Measurements from ENCODE around the gene TRIM66.

- TF ChIP-seq POLR2A (IDR thresholded peaks at IDR 0.05; ENCODE audit: control extremely low read depth in 1 of 2, low read depth in 2 of 2, low read length in 2 of 2) = no peak
- TF ChIP-seq SIX5 (IDR thresholded peaks at IDR 0.05; ENCODE audit: low read depth, low read length) = no peak
- no peak for TF ChIP-seq JUND (IDR thresholded peaks at IDR 0.05; ENCODE audit: low read length)
- TF ChIP-seq CTCF (IDR thresholded peaks at IDR 0.05; ENCODE audit: control extremely low read depth in 1 of 3, insufficient read depth in 1 of 3, low read depth in 1 of 3, low read length in 3 of 3) = no peak
- TF ChIP-seq EZH2 (IDR thresholded peaks at IDR 0.05; ENCODE audit: low read depth, low read length, severe bottlenecking) = no peak
- TF ChIP-seq POLR2AphosphoS5 (IDR thresholded peaks at IDR 0.05; ENCODE audit: low read depth, low read length) = no peak
- TF ChIP-seq ZNF274 (IDR thresholded peaks at IDR 0.05; ENCODE audit: borderline replicate concordance, extremely low read depth, low read length) = no peak
- no peak for TF ChIP-seq MAX (IDR thresholded peaks at IDR 0.05)
- TF ChIP-seq TBP (IDR thresholded peaks at IDR 0.05; ENCODE audit: low read depth, low read length) = no peak
- TF ChIP-seq EP300 (IDR thresholded peaks at IDR 0.05; ENCODE audit: borderline replicate concordance in 1 of 2, low read depth in 2 of 2, low read length in 2 of 2) = no peak
- TF ChIP-seq HDAC2 (IDR thresholded peaks at IDR 0.05; ENCODE audit: borderline replicate concordance in 1 of 2, low read depth in 2 of 2, low read length in 2 of 2) = no peak
These were observed 50.9 kb downstream of the TRIM66 start for GRCh38 chr11:8631395-8632118.
